Astrocyte of the spinal cord (primary cell): ENCODE data around the gene RSAD1.
A peak's percentile ranks its signal among the peaks of the same experiment; 100 is the strongest.

Experiments
- DNase-seq: peaks from one replicate; pipeline ENCODE4 v3.0.0; 2011; ENCODE audit warnings: low read depth, low spot score
- H3K4me3 ChIP-seq: 2 replicates; pipeline ENCODE4 v1.5.1; 2011; ENCODE audit warnings: low read depth, mild to moderate bottlenecking, low read length, moderate library complexity
- CTCF ChIP-seq: IDR thresholded peaks from 2 replicates; pipeline ENCODE4 v1.5.1; 2012; ENCODE audit warnings: low read depth, mild to moderate bottlenecking, low read length, inconsistent platforms
- in situ Hi-C: cut with HindIII; loops from 2 replicates; pipeline ENCODE4 v1.10.0; 2017; ENCODE audit warnings: low sequenced_read_pairs

The RSAD1 gene

GRCh38 chr17:50467855-50468303 lies 10.8 kb upstream of the RSAD1 start:
- DNase-seq = no peak
- no peak overlapping the region for H3K4me3 ChIP-seq
- in situ Hi-C loops = no loop called here
- TF ChIP-seq CTCF = no peak

GRCh38 chr17:50468304-50469207 lies 10.1 kb upstream of the RSAD1 start, which contains the start of gene CHAD:
Gene CHAD (minus strand): TSS chr17:50468880. CDS start chr17:50468813, 67 bp downstream.
- peak within 1 kb of the TSS; percentile 12 for H3K4me3 ChIP-seq
- no peak for TF ChIP-seq CTCF
- in situ Hi-C loops = no loop called here
- peak; percentile 9 for DNase-seq

- in situ Hi-C loops = no loop called here
- no peak for DNase-seq
- peak overlapping the region; percentile 12 for H3K4me3 ChIP-seq
- no peak for TF ChIP-seq CTCF
Measured at GRCh38 chr17:50469208-50469605, 9.5 kb upstream of the RSAD1 start.

GRCh38 chr17:50469671-50470305 lies 8.9 kb upstream of the RSAD1 start:
- H3K4me3 ChIP-seq = no peak overlapping the region
- no peak for DNase-seq
- in situ Hi-C loops = no loop called here
- no peak for TF ChIP-seq CTCF

GRCh38 chr17:50470426-50470825 lies 8.2 kb upstream of the RSAD1 start:
- DNase-seq = no peak
- in situ Hi-C loops = no loop called here
- H3K4me3 ChIP-seq = no peak overlapping the region
- TF ChIP-seq CTCF = no peak

GRCh38 chr17:50471009-50471905 lies 7.4 kb upstream of the RSAD1 start:
- in situ Hi-C loops = no loop called here
- H3K4me3 ChIP-seq = no peak overlapping the region
- DNase-seq = no peak
- no peak for TF ChIP-seq CTCF
